ENCODE results near the gene CXorf49.

Gene CXorf49

GRCh38 chrX:71668248-71668595 lies 49.9 kb downstream of the CXorf49 start:
- TF ChIP-seq, protein P1, sequence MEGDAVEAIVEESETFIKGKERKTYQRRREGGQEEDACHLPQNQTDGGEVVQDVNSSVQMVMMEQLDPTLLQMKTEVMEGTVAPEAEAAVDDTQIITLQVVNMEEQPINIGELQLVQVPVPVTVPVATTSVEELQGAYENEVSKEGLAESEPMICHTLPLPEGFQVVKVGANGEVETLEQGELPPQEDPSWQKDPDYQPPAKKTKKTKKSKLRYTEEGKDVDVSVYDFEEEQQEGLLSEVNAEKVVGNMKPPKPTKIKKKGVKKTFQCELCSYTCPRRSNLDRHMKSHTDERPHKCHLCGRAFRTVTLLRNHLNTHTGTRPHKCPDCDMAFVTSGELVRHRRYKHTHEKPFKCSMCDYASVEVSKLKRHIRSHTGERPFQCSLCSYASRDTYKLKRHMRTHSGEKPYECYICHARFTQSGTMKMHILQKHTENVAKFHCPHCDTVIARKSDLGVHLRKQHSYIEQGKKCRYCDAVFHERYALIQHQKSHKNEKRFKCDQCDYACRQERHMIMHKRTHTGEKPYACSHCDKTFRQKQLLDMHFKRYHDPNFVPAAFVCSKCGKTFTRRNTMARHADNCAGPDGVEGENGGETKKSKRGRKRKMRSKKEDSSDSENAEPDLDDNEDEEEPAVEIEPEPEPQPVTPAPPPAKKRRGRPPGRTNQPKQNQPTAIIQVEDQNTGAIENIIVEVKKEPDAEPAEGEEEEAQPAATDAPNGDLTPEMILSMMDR (IDR thresholded peaks at IDR 0.05; ENCODE audit: low read depth, low read length) = no peak
- DNase-seq (ENCODE audit: low read depth, low spot score) = no peak
- in situ Hi-C loops (cut with HindIII; ENCODE audit: low sequenced_read_pairs) = no loop called here
- H3K4me3 ChIP-seq (ENCODE audit: low read depth, low read length) = no peak overlapping the region

GRCh38 chrX:71667328-71668247 lies 50.5 kb downstream of the CXorf49 start, which contains the start of gene LOC101059915:
TSS of gene LOC101059915 (plus strand) at chrX:71667546.
- in situ Hi-C loops (cut with HindIII; ENCODE audit: low sequenced_read_pairs) = no loop called here
- H3K4me3 ChIP-seq (ENCODE audit: low read depth, low read length) = no peak within 1 kb of the TSS
- DNase-seq (ENCODE audit: low read depth, low spot score) = no peak
- TF ChIP-seq, protein P1 (IDR thresholded peaks at IDR 0.05; ENCODE audit: low read depth, low read length) = no peak

DNA sequence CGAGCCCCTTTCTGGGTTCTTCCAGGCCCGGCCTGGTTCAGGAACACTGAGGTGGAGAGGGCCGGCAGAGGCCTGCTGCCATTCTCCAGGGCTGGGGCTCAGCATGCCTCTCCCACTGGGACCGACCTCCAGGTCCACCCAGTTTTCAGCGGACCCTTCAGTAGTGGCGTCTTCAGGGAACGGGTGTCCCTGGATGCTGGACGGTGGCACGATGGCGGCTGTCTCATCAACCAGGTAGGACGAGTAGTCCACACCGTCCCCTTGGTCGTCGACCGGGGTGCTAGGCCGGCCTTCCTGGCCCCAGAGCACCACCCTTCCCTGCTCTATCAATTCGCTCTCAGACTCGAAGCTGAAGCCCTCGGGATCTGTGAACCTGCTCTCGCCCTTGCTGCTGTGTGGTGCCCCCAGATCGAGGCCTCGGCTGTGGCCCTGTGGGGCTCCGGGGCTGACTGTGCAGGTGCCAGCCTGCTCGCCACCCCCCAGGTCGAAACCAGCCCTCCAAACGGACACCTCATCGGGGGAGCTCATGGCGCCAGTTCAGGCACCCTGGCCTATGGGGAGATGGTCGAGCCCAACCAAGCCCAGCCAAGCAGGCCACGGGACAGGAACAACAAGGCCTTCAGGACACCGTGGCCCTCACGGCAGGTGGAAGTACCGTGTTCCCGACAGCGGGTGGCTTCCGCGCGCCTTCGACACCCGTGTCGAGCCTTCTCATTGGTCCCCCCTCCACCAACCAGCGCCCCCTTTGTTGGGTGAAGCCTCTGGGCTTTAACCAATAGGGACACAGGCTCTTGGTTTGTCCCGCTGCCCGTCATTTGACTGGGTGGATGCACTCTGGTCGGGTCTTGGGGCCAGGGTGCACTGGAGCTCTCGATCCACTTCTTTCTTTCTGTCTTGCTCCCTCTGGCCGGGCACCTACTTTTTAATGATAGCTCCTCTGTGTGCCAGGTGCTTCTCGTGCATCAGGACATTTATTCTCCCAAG lies 51.6 kb downstream of the CXorf49 start:
- TF ChIP-seq, protein P1 (IDR thresholded peaks at IDR 0.05; ENCODE audit: low read depth, low read length) = no peak
- H3K4me3 ChIP-seq (ENCODE audit: low read depth, low read length) = no peak overlapping the region
- no peak for DNase-seq (ENCODE audit: low read depth, low spot score)
- in situ Hi-C loops (cut with HindIII; ENCODE audit: low sequenced_read_pairs) = no loop called here

- H3K4me3 ChIP-seq (ENCODE audit: low read depth, low read length) = no peak overlapping the region
- in situ Hi-C loops (cut with HindIII; ENCODE audit: low sequenced_read_pairs) = no loop called here
Measured at GRCh38 chrX:71665747-71666146, 52.3 kb downstream of the CXorf49 start.

GRCh38 chrX:71664889-71665491 lies 53.1 kb downstream of the CXorf49 start:
- H3K4me3 ChIP-seq (ENCODE audit: low read depth, low read length) = no peak overlapping the region
- TF ChIP-seq, protein P1 (IDR thresholded peaks at IDR 0.05; ENCODE audit: low read depth, low read length) = no peak
- in situ Hi-C loops (cut with HindIII; ENCODE audit: low sequenced_read_pairs) = no loop called here
- DNase-seq (ENCODE audit: low read depth, low spot score) = no peak

More at GRCh38 chrX:71665747-71666146, 52.3 kb downstream of the CXorf49 start:
- DNase-seq (ENCODE audit: low read depth, low spot score) = no peak
- TF ChIP-seq, protein P1 (IDR thresholded peaks at IDR 0.05; ENCODE audit: low read depth, low read length) = no peak
